ENCODE measurements around the gene AMPD2. TPM values are rescaled to one million over a fixed set of nuclear protein-coding genes. Genes with fewer than 3 reads are reported as not detected.

Gene AMPD2
- total and polyA plus RNA-seq, 5 donors, result 8.4 to 26.1 (median 22.4) TPM

GRCh38 chr1:109595531-109595930 is 24.1 kb upstream of the AMPD2 start:
- no peak overlapping the region for H3K4me3 ChIP-seq (ENCODE audit: low read length)
- ATAC-seq, result no peak
- H3K27ac ChIP-seq (ENCODE audit: low read length), result no peak overlapping the region
- intact Hi-C loops (cut with DNase I), result no loop called here
- WGBS, result 92% methylated on average over 2 of the region's 2 CpGs
- no peak for DNase-seq
- no peaks in the 10 kb centered on the region for H3K27me3 ChIP-seq (ENCODE audit: control insufficient read depth, insufficient read depth)
- H3K4me1 ChIP-seq (ENCODE audit: control insufficient read depth, insufficient read depth, low read length), result no peaks in the 10 kb centered on the region
- H3K9me3 ChIP-seq (ENCODE audit: control insufficient read depth, low read length), result no peaks in the 10 kb centered on the region

- intact Hi-C loops (cut with DNase I), result no loop called here
- H3K27ac ChIP-seq (ENCODE audit: low read length), result no peak overlapping the region
- DNase-seq (no peak), ATAC-seq (no peak)
- no peaks in the 10 kb centered on the region for H3K27me3 ChIP-seq (ENCODE audit: control insufficient read depth, insufficient read depth)
- no peak overlapping the region for H3K4me3 ChIP-seq (ENCODE audit: low read length)
- 90% methylated on average over 1 of the region's 1 CpG for WGBS
- no peaks in the 10 kb centered on the region for H3K9me3 ChIP-seq (ENCODE audit: control insufficient read depth, low read length)
- H3K4me1 ChIP-seq (ENCODE audit: control insufficient read depth, insufficient read depth, low read length), result no peaks in the 10 kb centered on the region
Observed at GRCh38 chr1:109598156-109598555, 21.5 kb upstream of the AMPD2 start.

GRCh38 chr1:109598655-109599054 is 21.0 kb upstream of the AMPD2 start:
- Histone ChIP-seq H3K27me3 (ENCODE audit: control insufficient read depth, insufficient read depth) (no peaks in the 10 kb centered on the region), H3K9me3 (ENCODE audit: control insufficient read depth, low read length) (no peaks in the 10 kb centered on the region), H3K27ac (ENCODE audit: low read length) (no peak overlapping the region), H3K4me3 (ENCODE audit: low read length) (no peak overlapping the region), H3K4me1 (ENCODE audit: control insufficient read depth, insufficient read depth, low read length) (no peaks in the 10 kb centered on the region)
- intact Hi-C loops (cut with DNase I), result no loop called here
- DNase-seq, result no peak
- ATAC-seq, result no peak
- WGBS, result 85% methylated on average over 5 of the region's 5 CpGs

DNA sequence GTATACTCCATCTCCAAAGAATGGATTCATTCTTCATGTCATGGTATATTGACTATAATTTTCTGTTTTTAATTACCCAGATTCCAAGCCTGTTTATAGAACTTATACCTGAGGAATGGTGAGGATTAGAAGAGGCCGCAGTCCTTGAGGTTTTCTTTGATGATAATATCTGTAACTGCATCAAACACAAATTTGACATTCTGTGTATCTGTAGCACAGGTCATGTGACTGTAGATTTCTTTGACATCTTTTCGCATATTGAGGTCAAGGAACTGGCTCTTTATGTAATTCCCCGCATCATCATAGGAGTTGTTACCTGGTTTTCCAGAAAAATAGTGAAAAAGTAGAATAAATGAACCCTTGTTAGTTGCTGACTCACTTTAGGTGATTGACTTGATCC is 16.4 kb upstream of the AMPD2 start:
- DNase-seq, result no peak
- 96% methylated on average over 3 of the region's 3 CpGs for WGBS
- ATAC-seq, result no peak

GRCh38 chr1:109605381-109605780 is 14.3 kb upstream of the AMPD2 start:
- Histone ChIP-seq H3K4me1 (ENCODE audit: control insufficient read depth, insufficient read depth, low read length) (no peaks in the 10 kb centered on the region), H3K27ac (ENCODE audit: low read length) (no peak overlapping the region), H3K27me3 (ENCODE audit: control insufficient read depth, insufficient read depth) (no peaks in the 10 kb centered on the region), H3K4me3 (ENCODE audit: low read length) (no peak overlapping the region), H3K9me3 (ENCODE audit: control insufficient read depth, low read length) (no peaks in the 10 kb centered on the region)
- 77% methylated on average over 1 of the region's 1 CpG for WGBS
- intact Hi-C loops (cut with DNase I), result no loop called here
- ATAC-seq (no peak), DNase-seq (no peak)

More for the DNA sequence above, 16.4 kb upstream of the AMPD2 start:
- Histone ChIP-seq H3K4me3 (ENCODE audit: low read length) (no peak overlapping the region), H3K4me1 (ENCODE audit: control insufficient read depth, insufficient read depth, low read length) (no peaks in the 10 kb centered on the region), H3K27me3 (ENCODE audit: control insufficient read depth, insufficient read depth) (no peaks in the 10 kb centered on the region), H3K27ac (ENCODE audit: low read length) (no peak overlapping the region), H3K9me3 (ENCODE audit: control insufficient read depth, low read length) (no peaks in the 10 kb centered on the region)
- intact Hi-C loops (cut with DNase I), result no loop called here

GRCh38 chr1:109609881-109610280 is 9.8 kb upstream of the AMPD2 start:
- intact Hi-C loops (cut with DNase I), result no loop called here
- Histone ChIP-seq H3K4me1 (ENCODE audit: control insufficient read depth, insufficient read depth, low read length) (no peaks in the 10 kb centered on the region), H3K4me3 (ENCODE audit: low read length) (no peak overlapping the region), H3K27me3 (ENCODE audit: control insufficient read depth, insufficient read depth) (no peaks in the 10 kb centered on the region), H3K27ac (ENCODE audit: low read length) (no peak overlapping the region), H3K9me3 (ENCODE audit: control insufficient read depth, low read length) (no peaks in the 10 kb centered on the region)
- DNase-seq, result no peak
- WGBS, result 95% methylated on average over 3 of the region's 3 CpGs
- no peak for ATAC-seq

DNA sequence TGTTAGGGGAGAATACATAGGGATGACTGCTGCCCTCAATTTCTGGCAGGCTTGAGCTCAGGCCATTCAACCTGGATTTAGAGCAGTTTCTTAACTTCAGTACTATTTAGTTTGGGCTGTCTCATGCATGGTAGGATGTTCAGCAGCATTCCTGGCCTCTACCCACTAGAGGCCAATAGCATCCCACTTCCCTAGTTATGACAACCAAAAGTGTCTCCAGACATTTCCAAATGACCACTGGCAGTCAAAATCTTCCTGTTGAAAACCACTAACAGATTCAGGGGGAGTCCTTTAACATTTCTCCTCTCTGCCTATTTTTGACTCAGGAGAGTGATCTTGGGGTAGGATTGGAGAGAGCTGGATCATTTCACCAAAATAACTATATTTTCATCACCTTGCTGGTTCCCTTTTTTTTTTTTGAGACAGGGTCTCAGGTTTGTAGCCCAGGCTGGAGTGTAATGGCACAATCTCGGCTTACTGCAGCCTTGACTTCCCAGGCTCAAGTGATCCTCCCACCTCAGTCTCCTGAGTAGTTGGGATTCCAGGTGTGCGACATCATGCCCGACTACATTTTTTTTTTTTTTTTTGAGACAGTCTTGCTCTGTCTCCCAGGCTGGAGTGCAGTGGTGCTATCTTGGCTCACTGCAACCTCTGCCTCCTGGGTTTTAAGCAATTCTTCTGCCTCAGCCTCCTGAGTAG is 8.9 kb upstream of the AMPD2 start:
- no peaks in the 10 kb centered on the region for H3K9me3 ChIP-seq (ENCODE audit: control insufficient read depth, low read length)
- ATAC-seq (no peak), DNase-seq (no peak)
- no peak overlapping the region for H3K4me3 ChIP-seq (ENCODE audit: low read length)
- intact Hi-C loops (cut with DNase I), result no loop called here
- WGBS, result 47% methylated on average over 3 of the region's 3 CpGs
- H3K27ac ChIP-seq (ENCODE audit: low read length), result no peak overlapping the region
- H3K27me3 ChIP-seq (ENCODE audit: control insufficient read depth, insufficient read depth), result no peaks in the 10 kb centered on the region
- H3K4me1 ChIP-seq (ENCODE audit: control insufficient read depth, insufficient read depth, low read length), result no peaks in the 10 kb centered on the region

- H3K27me3 ChIP-seq (ENCODE audit: control insufficient read depth, insufficient read depth), result no peaks in the 10 kb centered on the region
- ATAC-seq (no peak), DNase-seq (no peak)
- no peak overlapping the region for H3K27ac ChIP-seq (ENCODE audit: low read length)
- intact Hi-C loops (cut with DNase I), result no loop called here
- 90% methylated on average over 13 of the region's 13 CpGs for WGBS
- no peaks in the 10 kb centered on the region for H3K4me1 ChIP-seq (ENCODE audit: control insufficient read depth, insufficient read depth, low read length)
- H3K4me3 ChIP-seq (ENCODE audit: low read length), result no peak overlapping the region
- no peaks in the 10 kb centered on the region for H3K9me3 ChIP-seq (ENCODE audit: control insufficient read depth, low read length)
Observed at GRCh38 chr1:109611308-109611990, 8.2 kb upstream of the AMPD2 start.

DNA sequence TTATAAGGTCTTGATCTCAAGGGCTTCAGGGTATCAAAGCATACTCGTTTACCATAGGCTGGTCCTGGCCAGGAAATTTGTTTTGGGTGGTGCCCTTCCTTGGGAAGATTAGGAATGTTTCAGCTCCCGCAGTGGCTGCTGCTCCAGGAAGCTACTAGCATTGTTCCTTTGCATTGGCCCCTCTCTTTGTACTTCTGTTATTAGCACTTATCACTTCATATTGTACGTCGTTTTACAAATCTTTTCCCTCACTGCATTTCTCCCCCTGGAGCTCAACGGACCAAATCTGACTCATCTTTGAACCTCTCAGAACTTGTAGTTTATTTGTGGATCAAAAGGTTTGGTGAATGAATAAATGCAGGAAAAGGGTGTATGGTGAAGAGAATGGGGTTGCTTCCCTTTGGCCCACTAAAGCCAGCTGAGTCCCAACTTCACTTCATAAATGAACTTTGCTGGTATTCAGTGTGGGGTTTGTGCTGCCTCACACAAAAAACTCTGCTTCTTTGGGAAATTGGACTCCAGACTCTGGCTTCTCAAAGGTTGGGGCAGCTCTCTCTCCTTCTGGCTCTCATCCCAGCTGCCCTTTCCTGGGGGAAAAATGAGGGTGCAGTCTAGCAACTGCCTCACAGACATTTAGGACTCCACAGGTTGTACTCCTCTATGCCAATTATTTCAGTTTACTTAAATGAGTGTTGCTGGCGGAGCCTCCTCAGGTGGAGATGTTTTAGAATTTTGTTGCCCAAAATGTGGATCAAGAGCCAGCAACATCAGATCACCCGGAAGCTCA is 6.1 kb upstream of the AMPD2 start:
- no peaks in the 10 kb centered on the region for H3K27me3 ChIP-seq (ENCODE audit: control insufficient read depth, insufficient read depth)
- H3K4me1 ChIP-seq (ENCODE audit: control insufficient read depth, insufficient read depth, low read length), result no peaks in the 10 kb centered on the region
- no peak overlapping the region for H3K4me3 ChIP-seq (ENCODE audit: low read length)
- H3K27ac ChIP-seq (ENCODE audit: low read length), result no peak overlapping the region
- WGBS, result 50% methylated on average over 7 of the region's 7 CpGs
- ATAC-seq (peak in 1 of 2 donors; percentile 65), DNase-seq (peak in 1 of 3 donors; percentile 21)
- intact Hi-C loops (cut with DNase I), result no loop called here
- H3K9me3 ChIP-seq (ENCODE audit: control insufficient read depth, low read length), result no peaks in the 10 kb centered on the region

DNA sequence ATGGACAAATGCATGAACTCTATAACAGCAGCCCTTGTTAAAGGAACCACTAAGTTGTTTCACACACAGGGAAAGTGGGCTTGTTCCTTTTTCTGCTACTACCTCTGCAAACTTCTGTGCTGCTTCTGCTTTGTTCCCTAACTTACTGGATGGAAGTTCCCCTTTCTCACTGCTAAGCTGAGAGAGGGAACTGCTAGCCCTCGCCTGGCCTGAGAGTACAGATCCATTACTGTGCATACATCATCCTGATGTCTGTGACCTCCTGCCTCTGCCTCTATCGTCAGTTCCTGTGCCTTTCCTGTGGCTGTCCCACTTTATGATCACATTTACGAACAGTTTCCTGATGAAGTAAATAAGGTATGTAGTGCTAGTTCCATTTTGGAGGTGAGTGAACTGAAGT is 3.8 kb upstream of the AMPD2 start:
- WGBS, result 55% methylated on average over 3 of the region's 3 CpGs
- no peaks in the 10 kb centered on the region for H3K9me3 ChIP-seq (ENCODE audit: control insufficient read depth, low read length)
- no peak overlapping the region for H3K27ac ChIP-seq (ENCODE audit: low read length)
- peaks cover 2% of the 10 kb centered on the region for H3K4me1 ChIP-seq (ENCODE audit: control insufficient read depth, insufficient read depth, low read length)
- no peak overlapping the region for H3K4me3 ChIP-seq (ENCODE audit: low read length)
- no peaks in the 10 kb centered on the region for H3K27me3 ChIP-seq (ENCODE audit: control insufficient read depth, insufficient read depth)
- ATAC-seq, result peak in 1 of 2 donors; percentile 7
- DNase-seq, result peak in 1 of 3 donors; percentile 53
- intact Hi-C loops (cut with DNase I), result no loop called here

GRCh38 chr1:109616391-109616790 is 3.2 kb upstream of the AMPD2 start:
- intact Hi-C loops (cut with DNase I), result no loop called here
- WGBS, result 70% methylated on average over 3 of the region's 3 CpGs
- no peak for DNase-seq
- Histone ChIP-seq H3K9me3 (ENCODE audit: control insufficient read depth, low read length) (no peaks in the 10 kb centered on the region), H3K4me1 (ENCODE audit: control insufficient read depth, insufficient read depth, low read length) (peaks cover 2% of the 10 kb centered on the region), H3K4me3 (ENCODE audit: low read length) (no peak overlapping the region), H3K27ac (ENCODE audit: low read length) (no peak overlapping the region), H3K27me3 (ENCODE audit: control insufficient read depth, insufficient read depth) (no peaks in the 10 kb centered on the region)
- ATAC-seq, result no peak

All from right cardiac atrium (tissue), 5 donors.